Neural crest cell (in vitro differentiated cells): ENCODE results near the gene G6PC2. TPM values are rescaled to one million over a fixed set of nuclear protein-coding genes. Genes with fewer than 3 reads are reported as not detected.
A peak's percentile ranks its signal among the peaks of the same experiment; 100 is the strongest.

Source experiments
- DNase-seq: peaks from one replicate; pipeline ENCODE4 v3.0.0; 2021; ENCODE audit warnings: low read depth, mixed read lengths, low spot score
- H3K27ac Mint-ChIP-seq: one replicate; pipeline ENCODE4 v1.8.0; 2021; ENCODE audit warnings: mild to moderate bottlenecking, mixed read lengths; ENCODE audit not compliant: unreplicated experiment
- H3K27me3 Mint-ChIP-seq: 2 replicates; pipeline ENCODE4 v1.8.0; 2021; ENCODE audit warnings: low read depth, mild to moderate bottlenecking, mixed read lengths
- H3K36me3 Mint-ChIP-seq: 2 replicates; pipeline ENCODE4 v1.8.0; 2021; ENCODE audit warnings: low read depth, mild to moderate bottlenecking, mixed read lengths
- H3K4me1 Mint-ChIP-seq: 2 replicates; pipeline ENCODE4 v1.8.0; 2021; ENCODE audit warnings: mixed read lengths
- H3K4me3 Mint-ChIP-seq: one replicate; pipeline ENCODE4 v1.8.0; 2021; ENCODE audit warnings: mild to moderate bottlenecking, mixed read lengths
- H3K9me3 Mint-ChIP-seq: 2 replicates; pipeline ENCODE4 v1.8.0; 2021; ENCODE audit warnings: mixed read lengths
- CTCF ChIP-seq: fragments of 200-600 bp; sonication (generic); conservative IDR thresholded peaks from 2 replicates; pipeline ENCODE4 v1.5.0; 2021; ENCODE audit warnings: antibody characterized with exemption, mild to moderate bottlenecking
- total RNA-seq: library from RNA; stranded (reverse); gene quantifications from 2 replicates; pipeline ENCODE4 v1.2.1, GENCODE V29; 2021

G6PC2 gene
- total RNA-seq, 1 donor from 2014 or later: not detected

GRCh38 chr2:168939918-168940317 lies 38.8 kb downstream of the G6PC2 start:
- H3K9me3 Mint-ChIP-seq: no peaks in the 10 kb centered on the region
- no peak for TF ChIP-seq CTCF
- no peak overlapping the region for H3K4me3 Mint-ChIP-seq
- H3K4me1 Mint-ChIP-seq: no peaks in the 10 kb centered on the region
- no peak for DNase-seq
- no peaks in the 10 kb centered on the region for H3K27me3 Mint-ChIP-seq
- no peaks in the 10 kb centered on the region for H3K36me3 Mint-ChIP-seq
- H3K27ac Mint-ChIP-seq: no peak overlapping the region

DNA sequence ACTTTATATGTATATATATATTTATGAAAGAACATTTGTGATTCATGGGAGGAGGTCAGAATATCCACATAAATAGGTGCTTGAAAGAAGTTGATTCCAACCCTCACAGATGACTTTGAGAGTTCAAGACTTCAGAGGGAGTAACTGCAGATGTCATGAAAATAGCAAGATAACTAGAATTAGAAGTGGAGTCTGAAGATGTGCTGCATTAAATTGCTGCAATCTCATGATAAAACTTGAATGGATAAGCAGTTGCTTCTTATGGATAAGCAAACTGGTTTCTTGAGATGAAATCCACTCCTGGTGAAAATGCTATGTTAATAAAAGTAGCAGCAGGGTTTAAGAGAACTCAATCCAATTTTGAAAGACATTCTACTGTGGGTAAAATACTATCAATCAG lies 40.2 kb downstream of the G6PC2 start:
- H3K4me3 Mint-ChIP-seq: no peak overlapping the region
- H3K4me1 Mint-ChIP-seq: no peaks in the 10 kb centered on the region
- no peak overlapping the region for H3K27ac Mint-ChIP-seq
- no peaks in the 10 kb centered on the region for H3K9me3 Mint-ChIP-seq
- DNase-seq: no peak
- H3K27me3 Mint-ChIP-seq: no peaks in the 10 kb centered on the region
- H3K36me3 Mint-ChIP-seq: no peaks in the 10 kb centered on the region
- no peak for TF ChIP-seq CTCF

GRCh38 chr2:168944065-168944464 lies 43.0 kb downstream of the G6PC2 start:
- Mint-ChIP-seq H3K4me1 (no peaks in the 10 kb centered on the region), H3K27ac (no peak overlapping the region), H3K9me3 (peaks cover 6% of the 10 kb centered on the region), H3K36me3 (no peaks in the 10 kb centered on the region), H3K4me3 (no peak overlapping the region), H3K27me3 (no peaks in the 10 kb centered on the region)
- no peak for DNase-seq
- no peak for TF ChIP-seq CTCF

DNA sequence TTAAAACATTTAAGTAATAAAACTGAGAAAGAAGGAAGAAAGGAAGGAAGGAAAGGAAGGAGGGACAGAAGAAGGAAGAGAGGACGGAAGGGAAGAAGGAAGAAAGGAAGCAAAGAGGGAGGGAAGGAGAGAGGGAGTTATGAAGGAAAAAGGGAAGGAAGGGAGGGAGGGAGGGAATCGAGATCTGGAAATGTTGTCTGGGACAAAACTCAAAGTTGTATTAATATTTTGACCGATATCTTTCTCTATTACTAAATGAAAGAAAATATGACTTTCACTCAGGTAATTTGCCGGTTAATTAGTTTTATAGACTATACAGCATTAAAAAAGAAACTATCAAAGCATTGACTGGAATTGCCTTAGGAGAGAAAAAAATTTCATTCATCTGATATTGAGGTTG lies 44.4 kb downstream of the G6PC2 start:
- no peak overlapping the region for H3K4me3 Mint-ChIP-seq
- H3K4me1 Mint-ChIP-seq: no peaks in the 10 kb centered on the region
- no peak for DNase-seq
- no peaks in the 10 kb centered on the region for H3K27me3 Mint-ChIP-seq
- no peaks in the 10 kb centered on the region for H3K36me3 Mint-ChIP-seq
- H3K27ac Mint-ChIP-seq: no peak overlapping the region
- no peak for TF ChIP-seq CTCF
- peaks cover 13% of the 10 kb centered on the region for H3K9me3 Mint-ChIP-seq

DNA sequence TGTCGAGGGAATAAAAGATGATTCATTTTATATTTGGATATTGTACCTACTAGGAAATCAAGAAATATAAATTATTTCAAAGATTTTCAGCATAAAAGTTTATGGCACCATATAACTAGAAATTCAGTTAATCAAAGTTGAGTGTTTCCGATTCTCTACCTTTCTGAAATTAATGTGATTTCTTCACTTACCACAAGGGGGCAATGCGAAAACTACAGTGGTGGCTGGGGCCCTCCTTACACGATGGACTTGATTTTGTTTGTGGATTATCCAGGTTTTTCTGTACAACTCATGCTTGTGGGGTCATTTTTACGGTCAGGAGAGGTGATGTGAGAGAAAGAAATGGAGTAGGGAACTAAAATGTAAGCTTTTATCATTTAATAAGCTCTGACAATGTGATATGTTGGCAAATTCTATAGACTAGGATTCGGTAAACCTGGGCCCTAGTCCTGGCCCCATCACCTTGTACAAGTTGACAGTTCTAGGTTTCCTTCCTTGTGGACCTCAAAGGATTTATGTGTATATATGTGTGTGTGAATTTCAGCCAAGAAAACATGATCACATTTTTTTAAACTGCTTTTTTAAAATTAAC lies 47.6 kb downstream of the G6PC2 start:
- Mint-ChIP-seq H3K36me3 (peaks cover 11% of the 10 kb centered on the region), H3K27me3 (no peaks in the 10 kb centered on the region), H3K27ac (no peak overlapping the region), H3K9me3 (peaks cover 24% of the 10 kb centered on the region), H3K4me3 (no peak overlapping the region), H3K4me1 (no peaks in the 10 kb centered on the region)
- DNase-seq: no peak
- peak; percentile 65 for TF ChIP-seq CTCF

GRCh38 chr2:168949324-168949723 lies 48.2 kb downstream of the G6PC2 start:
- H3K36me3 Mint-ChIP-seq: peaks cover 14% of the 10 kb centered on the region
- no peak for TF ChIP-seq CTCF

More at GRCh38 chr2:168949324-168949723, 48.2 kb downstream of the G6PC2 start:
- no peak for DNase-seq
- Mint-ChIP-seq H3K27me3 (no peaks in the 10 kb centered on the region), H3K4me3 (no peak overlapping the region), H3K9me3 (peaks cover 26% of the 10 kb centered on the region), H3K27ac (no peak overlapping the region), H3K4me1 (no peaks in the 10 kb centered on the region)
